Stimulated activated naive CD8-positive, alpha-beta T cell treated with anti-CD3 and anti-CD28 coated beads, Interleukin-15, amount 100 ng/mL, for 72 hours (primary cell): ENCODE data around the gene EDN2.
A peak's percentile ranks its signal among the peaks of the same experiment; 100 is the strongest.

Experiments
- ATAC-seq: fragments of 150-1000 bp; cut with Tn5 transposase; 2 replicates; pipeline ENCODE4 v1.10.0; 2021; ENCODE audit warnings: mild to moderate bottlenecking, moderate library complexity
- DNase-seq, 2 donors: peaks; one replicate each; pipeline ENCODE4 v3.0.0; 2021 to 2022
- H3K27ac Mint-ChIP-seq, 2 donors: one replicate each; pipeline ENCODE4 v1.8.0; 2022; ENCODE audit warnings: mild to moderate bottlenecking in 2 of 2, mixed read lengths in 2 of 2, moderate library complexity in 2 of 2
- H3K27me3 Mint-ChIP-seq: one replicate; pipeline ENCODE4 v1.8.0; 2022; ENCODE audit warnings: mixed read lengths
- H3K4me1 Mint-ChIP-seq: one replicate; pipeline ENCODE4 v1.8.0; 2022; ENCODE audit warnings: mild to moderate bottlenecking, mixed read lengths
- H3K4me3 Mint-ChIP-seq, 2 donors: one replicate each; pipeline ENCODE4 v1.8.0; 2022; ENCODE audit warnings: mild to moderate bottlenecking in 2 of 2, mixed read lengths in 2 of 2, moderate library complexity in 1 of 2
- H3K9me3 Mint-ChIP-seq, 2 donors: one replicate each; pipeline ENCODE4 v1.8.0; 2022; ENCODE audit warnings: mixed read lengths in 2 of 2

Gene EDN2

GRCh38 chr1:41508290-41508689, 23.8 kb upstream of the EDN2 start:
- H3K4me1 Mint-ChIP-seq: peaks cover 20% of the 10 kb centered on the region
- ATAC-seq (no peak), DNase-seq (no peak)
- H3K27ac Mint-ChIP-seq: no peak overlapping the region
- no peaks in the 10 kb centered on the region for H3K27me3 Mint-ChIP-seq
- no peak overlapping the region for H3K4me3 Mint-ChIP-seq
- H3K9me3 Mint-ChIP-seq: no peaks in the 10 kb centered on the region

GRCh38 chr1:41507836-41508235, 23.4 kb upstream of the EDN2 start:
- Mint-ChIP-seq H3K4me3 (no peak overlapping the region), H3K9me3 (no peaks in the 10 kb centered on the region), H3K4me1 (peaks cover 20% of the 10 kb centered on the region), H3K27ac (peak overlapping the region in 1 of 2 donors; percentile 75), H3K27me3 (no peaks in the 10 kb centered on the region)
- ATAC-seq: no peak
- no peak for DNase-seq

- H3K4me3 Mint-ChIP-seq: no peak overlapping the region
- no peaks in the 10 kb centered on the region for H3K27me3 Mint-ChIP-seq
- ATAC-seq (no peak), DNase-seq (no peak)
- peak overlapping the region in 1 of 2 donors; percentile 75 for H3K27ac Mint-ChIP-seq
- peaks cover 20% of the 10 kb centered on the region for H3K4me1 Mint-ChIP-seq
- no peaks in the 10 kb centered on the region for H3K9me3 Mint-ChIP-seq
Measured at GRCh38 chr1:41507110-41507720, 22.7 kb upstream of the EDN2 start.

GRCh38 chr1:41504114-41505035, 19.9 kb upstream of the EDN2 start:
- Mint-ChIP-seq H3K27ac (peak overlapping the region in 1 of 2 donors; percentile 71), H3K27me3 (no peaks in the 10 kb centered on the region), H3K4me1 (peaks cover 14% of the 10 kb centered on the region), H3K4me3 (no peak overlapping the region), H3K9me3 (no peaks in the 10 kb centered on the region)
- no peak for ATAC-seq
- no peak for DNase-seq

GRCh38 chr1:41503538-41504113, 19.1 kb upstream of the EDN2 start:
- ATAC-seq (no peak), DNase-seq (no peak)
- peak overlapping the region in 1 of 2 donors; percentile 21 for H3K27ac Mint-ChIP-seq
- no peak overlapping the region for H3K4me3 Mint-ChIP-seq
- peaks cover 14% of the 10 kb centered on the region for H3K4me1 Mint-ChIP-seq
- no peaks in the 10 kb centered on the region for H3K9me3 Mint-ChIP-seq
- peaks cover 4% of the 10 kb centered on the region for H3K27me3 Mint-ChIP-seq

GRCh38 chr1:41502912-41503311, 18.4 kb upstream of the EDN2 start:
- no peak overlapping the region for H3K4me3 Mint-ChIP-seq
- ATAC-seq (no peak), DNase-seq (no peak)
- no peak overlapping the region for H3K27ac Mint-ChIP-seq
- H3K9me3 Mint-ChIP-seq: no peaks in the 10 kb centered on the region
- peaks cover 19% of the 10 kb centered on the region for H3K4me1 Mint-ChIP-seq
- H3K27me3 Mint-ChIP-seq: peaks cover 11% of the 10 kb centered on the region

- Mint-ChIP-seq H3K9me3 (no peaks in the 10 kb centered on the region), H3K4me1 (peaks cover 19% of the 10 kb centered on the region)
- DNase-seq: no peak
Measured at GRCh38 chr1:41501581-41501980, 17.1 kb upstream of the EDN2 start.

GRCh38 chr1:41500781-41501518, 16.5 kb upstream of the EDN2 start:
- Mint-ChIP-seq H3K27me3 (peaks cover 24% of the 10 kb centered on the region), H3K4me3 (peak overlapping the region in 1 of 2 donors; percentile 3), H3K9me3 (no peaks in the 10 kb centered on the region), H3K27ac (no peak overlapping the region), H3K4me1 (peaks cover 19% of the 10 kb centered on the region)
- no peak for DNase-seq
- no peak for ATAC-seq

More at GRCh38 chr1:41501581-41501980, 17.1 kb upstream of the EDN2 start:
- no peak for ATAC-seq
- Mint-ChIP-seq H3K27me3 (peaks cover 24% of the 10 kb centered on the region), H3K4me3 (no peak overlapping the region), H3K27ac (no peak overlapping the region)

- peaks cover 30% of the 10 kb centered on the region for H3K27me3 Mint-ChIP-seq
Measured at GRCh38 chr1:41500378-41500777, 15.9 kb upstream of the EDN2 start.

GRCh38 chr1:41499591-41499990, 15.1 kb upstream of the EDN2 start:
- ATAC-seq: no peak
- Mint-ChIP-seq H3K27me3 (peaks cover 38% of the 10 kb centered on the region), H3K4me1 (peaks cover 25% of the 10 kb centered on the region), H3K9me3 (no peaks in the 10 kb centered on the region), H3K27ac (no peak overlapping the region), H3K4me3 (no peak overlapping the region)
- no peak for DNase-seq

More at GRCh38 chr1:41500378-41500777, 15.9 kb upstream of the EDN2 start:
- peaks cover 25% of the 10 kb centered on the region for H3K4me1 Mint-ChIP-seq
- no peak overlapping the region for H3K27ac Mint-ChIP-seq
- DNase-seq: no peak
- ATAC-seq: no peak
- no peaks in the 10 kb centered on the region for H3K9me3 Mint-ChIP-seq
- no peak overlapping the region for H3K4me3 Mint-ChIP-seq

GRCh38 chr1:41498804-41499203, 14.3 kb upstream of the EDN2 start:
- no peak for ATAC-seq

GRCh38 chr1:41498391-41498790, 13.9 kb upstream of the EDN2 start:
- peaks cover 42% of the 10 kb centered on the region for H3K27me3 Mint-ChIP-seq
- H3K4me1 Mint-ChIP-seq: peaks cover 20% of the 10 kb centered on the region
- no peaks in the 10 kb centered on the region for H3K9me3 Mint-ChIP-seq
- H3K4me3 Mint-ChIP-seq: no peak overlapping the region
- no peak for DNase-seq
- no peak for ATAC-seq
- H3K27ac Mint-ChIP-seq: no peak overlapping the region

More at GRCh38 chr1:41498804-41499203, 14.3 kb upstream of the EDN2 start:
- no peak overlapping the region for H3K4me3 Mint-ChIP-seq
- no peak for DNase-seq
- no peak overlapping the region for H3K27ac Mint-ChIP-seq
- peaks cover 20% of the 10 kb centered on the region for H3K4me1 Mint-ChIP-seq
- no peaks in the 10 kb centered on the region for H3K9me3 Mint-ChIP-seq
- H3K27me3 Mint-ChIP-seq: peaks cover 42% of the 10 kb centered on the region

GRCh38 chr1:41497461-41498030, 13.1 kb upstream of the EDN2 start:
- no peak for DNase-seq
- H3K9me3 Mint-ChIP-seq: no peaks in the 10 kb centered on the region
- ATAC-seq: no peak
- peaks cover 20% of the 10 kb centered on the region for H3K4me1 Mint-ChIP-seq
- H3K4me3 Mint-ChIP-seq: peak overlapping the region in 1 of 2 donors; percentile 15
- H3K27me3 Mint-ChIP-seq: peaks cover 42% of the 10 kb centered on the region
- H3K27ac Mint-ChIP-seq: no peak overlapping the region

GRCh38 chr1:41497056-41497440, 12.6 kb upstream of the EDN2 start:
- no peak for ATAC-seq
- H3K4me3 Mint-ChIP-seq: no peak overlapping the region
- DNase-seq: no peak
- H3K9me3 Mint-ChIP-seq: no peaks in the 10 kb centered on the region
- no peak overlapping the region for H3K27ac Mint-ChIP-seq
- peaks cover 42% of the 10 kb centered on the region for H3K27me3 Mint-ChIP-seq
- peaks cover 20% of the 10 kb centered on the region for H3K4me1 Mint-ChIP-seq
